GM19455 (cell line): Measurements from ENCODE around the gene SOCS6.
"Not testable (repeated sequence)": the region's sequence is repeated elsewhere in the genome, so short reads cannot be mapped to it uniquely, and the experiment has no call there.

Source experiments
- ATAC-seq: cut with Tn5 transposase; IDR thresholded peaks from one replicate; pipeline ENCODE4 v1.9.1; 2021; ENCODE audit not compliant: unreplicated experiment

The SOCS6 gene

DNA sequence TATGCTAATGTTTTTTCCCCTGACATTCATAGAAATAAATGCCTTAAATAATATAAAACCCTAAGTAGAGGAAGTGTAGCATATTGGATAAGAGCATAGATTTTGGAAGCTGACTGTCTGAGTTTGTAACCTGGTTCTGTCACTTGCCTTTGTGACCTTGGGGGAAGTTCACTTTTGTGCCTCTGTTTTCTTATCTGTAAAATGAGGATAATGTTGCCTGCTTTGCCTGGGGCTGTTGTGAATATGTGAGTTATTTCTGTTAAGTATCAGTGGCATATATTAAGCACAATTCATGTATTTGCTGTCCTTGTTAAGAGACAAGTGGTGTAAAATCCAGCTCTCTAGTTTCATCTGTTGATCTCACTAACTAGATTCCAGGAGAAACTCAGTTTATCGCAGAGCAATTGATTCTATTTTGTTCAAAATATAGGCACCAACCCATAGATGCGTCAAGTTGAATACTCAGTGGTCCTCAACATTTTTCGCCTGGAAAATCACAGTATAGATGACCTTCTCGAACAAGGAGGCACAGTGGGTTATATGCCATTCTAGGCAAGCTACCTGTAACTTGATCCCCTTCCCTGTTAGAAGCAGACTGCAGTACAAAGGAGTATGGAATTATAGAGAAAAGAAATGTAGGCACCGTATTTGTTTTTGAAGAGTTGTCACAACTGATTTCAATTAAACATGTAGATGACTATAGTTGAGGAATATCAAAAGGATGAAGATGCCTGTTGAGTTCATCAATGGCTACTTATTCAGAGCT is 67.0 kb downstream of the SOCS6 start:
- ATAC-seq = no peak

DNA sequence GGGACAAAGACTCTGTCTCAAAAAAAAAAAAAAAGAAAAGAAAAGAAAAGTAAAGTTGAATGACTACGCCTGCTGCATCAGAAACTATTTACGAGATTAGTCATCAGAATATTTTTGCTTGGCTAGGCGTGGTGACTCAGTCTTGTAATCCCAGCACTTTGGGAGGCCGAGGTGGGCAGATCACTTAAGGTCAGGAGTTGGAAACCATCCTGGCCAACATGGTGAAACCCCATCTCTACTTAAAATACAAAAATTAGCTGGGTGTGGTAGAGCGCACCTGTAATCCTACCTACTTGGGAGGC is 69.2 kb downstream of the SOCS6 start:
- peak; percentile 87 for ATAC-seq

DNA sequence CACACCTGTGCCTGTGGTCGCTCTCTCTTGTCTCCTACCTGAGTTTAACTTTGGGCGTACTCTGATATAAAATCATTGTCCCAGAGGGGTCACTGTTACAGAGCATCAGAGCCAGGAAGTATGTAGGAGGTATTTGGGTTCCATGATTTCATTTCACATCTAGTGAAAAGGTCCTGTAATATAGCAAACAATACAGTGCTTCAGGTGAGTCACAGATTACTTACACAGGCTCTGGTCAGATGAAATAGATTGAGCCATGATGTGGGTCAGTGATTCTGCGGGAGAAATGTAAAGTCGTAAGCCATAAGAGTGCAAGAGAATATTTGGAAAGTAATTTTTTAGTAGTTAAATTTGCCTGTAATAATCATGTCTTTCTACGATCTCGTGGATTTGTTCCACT is 70.2 kb downstream of the SOCS6 start:
- no peak for ATAC-seq

DNA sequence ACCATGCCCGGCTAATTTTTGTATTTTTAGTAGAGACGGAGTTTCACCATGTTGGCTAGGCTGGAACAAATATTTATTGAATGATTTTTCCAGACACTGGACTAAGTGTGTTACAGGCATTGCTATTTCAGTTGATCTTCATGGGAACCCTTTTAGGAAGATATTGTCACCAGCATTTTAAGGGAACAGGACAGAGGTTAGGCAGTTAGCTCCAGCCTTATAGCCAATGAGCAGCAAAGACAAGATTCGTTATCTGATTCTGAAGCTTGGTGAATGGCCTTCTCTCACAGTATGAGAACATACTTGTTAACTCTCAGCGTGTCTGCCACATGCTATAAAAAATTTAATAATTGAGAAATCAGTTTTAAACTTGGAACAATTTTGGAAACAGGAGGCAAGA is 73.4 kb downstream of the SOCS6 start:
- no peak for ATAC-seq

DNA sequence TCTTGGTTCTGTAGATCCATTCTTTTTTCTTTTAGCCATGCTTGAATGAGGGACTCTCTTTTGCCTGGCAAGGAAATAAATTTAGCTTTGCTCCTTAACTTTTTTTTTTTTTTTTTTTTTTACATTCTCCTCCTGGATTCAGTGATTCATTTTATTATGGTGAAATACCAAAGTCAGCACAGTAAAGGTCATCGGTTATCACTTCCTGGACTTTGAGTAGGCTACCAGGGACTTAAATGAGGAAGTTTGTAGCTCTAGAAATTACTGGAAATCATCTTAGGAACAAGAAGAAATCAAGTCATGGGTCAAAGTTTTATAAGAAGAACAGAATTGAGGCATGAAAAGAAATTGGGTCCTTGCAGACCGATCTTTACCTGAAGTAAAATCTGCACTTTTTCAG is 75.0 kb downstream of the SOCS6 start:
- no peak for ATAC-seq

DNA sequence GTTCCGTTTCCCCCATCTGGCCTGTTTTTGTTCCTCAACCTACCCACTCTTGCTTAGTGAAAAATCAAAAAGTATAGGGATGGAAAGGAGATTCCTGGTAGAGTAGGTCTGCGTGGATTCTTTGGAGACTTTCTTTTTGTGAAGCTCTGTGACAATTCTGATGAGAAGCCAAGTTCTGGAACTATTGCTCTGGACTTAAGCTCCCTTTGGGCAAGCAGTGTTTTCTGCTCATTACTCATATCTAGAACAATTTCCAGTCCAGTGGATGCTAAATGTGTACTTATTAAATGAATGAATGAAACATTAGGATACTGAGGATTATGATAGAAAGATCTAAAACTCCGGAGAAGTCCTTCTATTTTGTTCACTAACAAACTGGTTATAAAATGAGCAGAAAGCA is 76.5 kb downstream of the SOCS6 start:
- no peak for ATAC-seq

DNA sequence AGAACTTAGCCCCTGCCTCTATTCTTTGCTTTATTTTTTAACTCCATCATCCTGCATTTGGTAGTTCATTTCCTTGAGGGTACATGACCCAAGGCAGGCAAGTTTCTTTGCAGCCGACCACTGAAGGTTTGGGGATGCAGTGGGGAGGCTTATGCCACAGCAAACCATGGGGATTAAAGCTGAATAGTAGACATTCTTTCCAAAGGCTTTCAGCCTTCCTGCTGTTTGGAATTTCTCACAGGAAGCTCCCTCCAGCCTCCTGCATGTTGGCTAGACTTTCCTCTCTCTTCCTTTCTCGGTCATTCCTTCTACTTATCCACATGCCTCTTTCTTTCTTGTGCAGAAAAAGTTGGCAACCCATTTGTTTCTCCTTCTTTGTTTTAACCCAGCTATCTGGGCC is 77.3 kb downstream of the SOCS6 start:
- ATAC-seq = no peak

DNA sequence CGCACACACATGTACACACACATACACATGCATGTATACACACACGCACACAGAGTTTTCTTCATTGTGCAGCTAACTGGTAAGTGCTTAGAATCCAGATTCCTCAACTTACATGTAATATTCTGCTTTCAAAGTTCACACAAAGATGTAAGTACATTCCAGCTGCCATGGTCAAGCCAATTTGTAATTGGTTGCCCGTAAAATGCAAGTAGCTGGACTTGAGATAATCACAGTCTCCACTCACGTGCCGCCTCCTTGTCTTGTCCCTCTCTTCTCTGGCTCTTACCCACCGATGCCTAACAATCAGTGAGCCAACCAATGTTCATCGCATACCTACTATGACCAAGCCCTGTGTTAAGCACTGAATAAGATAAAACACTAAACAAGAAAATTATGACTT is 77.8 kb downstream of the SOCS6 start:
- no peak for ATAC-seq

DNA sequence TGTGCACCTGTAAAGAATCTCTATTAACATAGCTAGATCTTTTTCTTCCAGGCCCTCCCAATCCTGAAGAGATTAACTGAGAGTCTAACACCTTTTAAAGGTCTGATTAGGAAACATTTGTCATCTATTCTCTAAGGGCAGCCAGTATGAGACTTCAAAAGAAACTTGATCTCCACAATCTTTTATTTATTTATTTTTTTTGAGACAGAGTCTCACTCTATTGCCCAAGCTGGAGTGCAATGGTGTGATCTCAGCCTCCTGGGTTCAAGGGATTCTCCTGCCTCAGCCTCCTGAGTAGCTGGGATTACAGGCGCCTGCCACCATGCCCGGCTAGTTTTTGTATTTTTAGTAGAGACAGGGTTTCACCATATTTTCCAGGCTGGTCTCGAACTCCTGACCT is 78.5 kb downstream of the SOCS6 start:
- not testable (repeated sequence) for ATAC-seq

DNA sequence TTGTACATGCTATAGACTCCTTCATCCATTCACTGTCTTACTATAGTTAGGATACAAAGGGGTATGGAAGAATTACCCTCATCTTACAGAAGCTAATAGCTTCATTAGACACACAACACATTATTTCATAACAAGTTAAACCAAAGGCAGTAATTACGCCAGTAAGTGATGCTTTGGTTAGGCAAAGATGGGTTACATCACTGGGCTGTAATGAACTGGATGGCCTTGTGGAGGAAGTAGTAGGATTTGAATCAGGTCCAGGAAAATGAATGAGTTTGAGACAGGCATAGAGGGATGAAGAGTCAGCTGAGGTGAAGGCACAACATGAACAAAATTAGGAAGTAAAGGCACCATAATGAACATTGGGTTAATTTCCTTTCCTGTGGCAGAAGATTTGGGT is 80.1 kb downstream of the SOCS6 start:
- ATAC-seq = no peak

DNA sequence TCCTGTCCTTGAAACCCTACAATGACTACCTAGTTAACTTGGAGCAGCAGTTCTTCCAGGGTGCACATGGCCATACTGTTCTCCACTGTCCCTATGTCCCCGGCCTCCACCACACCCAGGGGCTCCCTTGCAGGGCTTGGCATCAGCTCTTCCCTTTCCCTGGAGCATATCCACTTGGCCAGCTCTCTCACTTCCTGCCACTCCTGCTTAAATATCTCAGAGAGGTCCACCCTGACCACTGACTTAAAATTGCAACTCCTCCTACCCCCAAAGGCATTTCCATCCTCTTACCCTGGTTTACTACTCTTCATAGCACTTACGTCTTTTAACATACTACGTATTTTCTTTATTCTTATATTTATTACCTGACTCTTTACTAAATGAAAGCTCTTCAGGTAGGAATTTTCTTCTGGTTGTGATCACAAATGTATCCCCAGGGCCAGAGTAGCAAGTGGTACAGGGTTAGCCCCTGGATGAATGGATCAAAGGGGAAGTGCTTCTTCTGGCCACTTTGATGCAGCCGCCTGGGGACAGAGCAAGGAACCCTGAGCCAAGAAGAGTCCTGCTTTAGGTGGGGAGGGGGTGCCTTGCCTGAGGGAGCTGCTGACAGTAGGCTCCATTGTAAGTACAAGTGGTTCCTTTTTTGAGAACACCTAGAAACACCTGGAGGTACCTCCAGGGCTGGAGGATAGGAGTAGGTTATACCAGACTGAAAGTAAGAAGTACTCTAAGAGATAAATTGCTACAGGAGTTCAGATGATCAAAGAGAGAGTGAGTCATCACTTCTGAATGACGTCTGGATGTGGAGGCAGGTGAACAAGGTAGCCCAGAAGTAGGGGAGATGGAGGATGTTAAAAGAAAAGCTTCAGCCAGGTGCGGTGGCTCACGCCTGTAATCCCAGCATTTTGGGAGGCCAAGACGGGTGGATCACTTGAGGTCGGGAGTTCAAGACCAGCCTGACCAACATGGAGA is 82.2 kb downstream of the SOCS6 start:
- no peak for ATAC-seq

DNA sequence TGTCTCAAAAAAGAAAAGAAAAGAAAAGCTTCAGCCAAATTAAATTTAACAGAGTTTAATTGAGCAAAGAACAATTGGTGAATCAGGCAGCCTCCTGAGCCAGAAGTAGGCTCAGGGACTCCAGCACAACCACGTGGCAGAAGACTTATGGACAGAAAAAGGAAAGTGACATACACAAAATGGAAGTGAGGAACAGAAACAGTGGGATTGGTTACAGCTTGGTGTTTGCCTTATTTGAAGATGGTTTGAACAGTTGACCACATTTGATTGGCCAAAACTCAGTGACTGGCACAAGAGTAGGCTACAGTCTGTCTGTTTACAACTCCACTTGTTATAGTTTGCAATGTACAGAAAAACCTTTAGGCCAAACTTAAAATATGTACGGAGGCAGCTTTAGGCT is 83.1 kb downstream of the SOCS6 start:
- no peak for ATAC-seq

DNA sequence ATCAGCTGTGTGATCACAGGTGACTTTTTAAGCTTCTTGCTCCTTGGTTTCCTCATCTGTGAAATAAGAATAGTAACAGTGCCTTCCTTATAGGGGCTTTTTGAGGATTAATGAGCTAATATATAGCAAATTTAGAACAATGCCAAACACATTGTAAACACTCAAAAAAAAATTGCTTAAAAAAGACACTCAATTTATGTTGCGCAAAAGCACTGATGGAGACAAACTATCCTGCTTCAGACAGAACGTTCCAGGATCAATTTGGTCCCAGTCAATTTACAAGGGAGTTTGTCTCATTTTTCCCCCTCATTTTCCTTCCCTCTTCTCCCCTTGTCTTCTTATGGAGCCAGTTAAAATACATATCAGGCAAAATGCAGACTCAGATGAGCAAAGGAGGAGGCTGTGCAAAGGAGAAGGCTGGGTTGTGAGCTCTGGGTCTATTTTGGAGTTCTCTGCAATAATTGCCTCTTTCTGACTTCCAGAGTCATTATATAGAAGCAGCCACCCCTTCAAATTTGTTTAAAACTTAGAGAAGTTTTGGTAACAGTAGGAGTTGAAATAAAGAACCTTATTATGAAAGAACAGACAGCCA is 83.7 kb downstream of the SOCS6 start:
- ATAC-seq = no peak

DNA sequence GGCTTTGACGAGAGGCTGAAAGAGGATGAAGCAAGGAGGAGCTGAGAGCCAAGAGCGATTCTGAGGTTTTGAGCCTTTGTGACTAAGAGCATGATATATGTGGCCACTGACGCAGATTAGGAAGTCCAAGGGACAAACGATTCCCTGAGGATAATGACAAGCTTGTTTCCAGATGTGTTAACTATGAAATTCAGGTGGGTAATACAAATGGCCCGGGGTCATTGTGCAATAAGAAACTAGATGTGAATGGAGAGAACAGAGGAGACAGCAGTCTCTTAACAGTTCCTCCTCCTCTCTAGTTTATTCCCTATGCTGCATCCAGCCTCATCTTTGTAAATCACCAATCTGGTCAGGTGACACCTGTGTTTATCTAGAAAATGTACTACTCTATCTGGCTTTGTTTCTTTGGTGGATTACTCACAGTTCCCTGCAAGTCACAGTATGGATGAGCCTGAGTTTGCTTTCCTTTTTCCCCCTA is 84.2 kb downstream of the SOCS6 start:
- no peak for ATAC-seq

DNA sequence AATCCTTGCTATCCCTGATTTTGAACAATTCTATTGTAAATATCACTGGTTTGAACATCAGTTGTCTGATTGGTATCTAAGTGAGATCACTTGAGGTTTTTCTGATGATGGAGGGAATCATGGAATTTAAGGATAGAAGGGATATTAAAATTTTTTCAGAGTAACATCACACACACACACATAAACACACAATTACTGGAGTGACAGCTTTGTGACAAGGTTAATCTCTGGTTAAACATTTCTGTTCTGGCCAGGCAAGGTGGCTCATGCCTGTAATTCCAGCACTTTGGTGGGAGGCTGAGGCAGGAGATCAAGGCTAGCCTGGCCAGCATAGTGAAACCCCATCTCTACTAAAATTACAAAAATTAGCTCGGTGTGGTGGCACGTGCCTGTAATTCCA is 85.3 kb downstream of the SOCS6 start:
- no peak for ATAC-seq

DNA sequence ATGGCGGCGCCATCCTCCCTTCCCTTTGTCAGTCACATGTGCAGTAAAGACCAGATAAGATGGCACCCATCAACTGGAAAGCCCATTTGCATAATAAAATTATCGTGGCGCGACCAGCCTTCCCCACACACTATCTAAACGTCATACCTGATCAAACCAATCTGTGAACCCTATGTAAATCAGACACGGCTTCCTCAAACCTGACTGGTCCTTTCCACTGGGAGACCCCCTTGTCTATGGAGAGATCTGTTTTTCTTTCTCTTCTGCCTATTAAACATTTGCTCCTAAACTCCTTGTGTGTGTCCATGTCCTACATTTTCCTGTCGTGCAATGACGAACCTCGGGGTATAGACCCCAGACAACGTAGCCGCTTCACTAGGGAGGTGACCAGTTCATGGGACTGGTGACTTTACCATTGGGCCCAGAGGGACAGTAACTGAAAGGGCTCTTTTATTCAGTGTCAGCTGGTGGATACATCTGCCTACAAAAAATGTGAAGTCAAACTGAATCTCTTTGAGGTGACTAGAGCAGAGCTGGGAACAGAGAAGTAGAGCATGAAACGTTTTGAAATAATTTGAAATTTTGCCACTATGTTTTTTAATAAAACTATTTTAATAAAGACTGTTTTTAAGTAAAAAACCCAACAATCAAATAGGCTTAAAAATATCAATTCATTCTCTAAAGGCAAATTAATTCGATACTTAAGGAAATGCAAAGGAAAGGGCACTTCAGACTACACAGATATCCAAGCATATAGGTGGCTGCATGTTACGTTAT is 87.5 kb downstream of the SOCS6 start:
- ATAC-seq = no peak

DNA sequence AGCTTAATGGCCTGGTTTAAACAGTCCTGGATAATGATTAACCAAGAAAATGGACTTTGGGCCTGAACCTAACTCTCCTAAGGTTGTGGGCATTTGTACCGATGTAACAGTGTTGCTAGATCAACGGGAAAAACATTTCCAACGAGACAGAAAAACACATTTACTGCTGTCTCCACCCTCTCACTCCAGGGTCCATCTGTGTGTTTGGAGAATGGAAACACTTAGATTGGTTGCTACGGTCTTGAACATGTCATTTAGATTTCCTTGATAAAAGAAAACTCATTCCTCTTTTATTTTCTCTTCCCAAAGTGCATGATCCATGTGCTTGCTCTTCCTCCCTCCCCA is 88.0 kb downstream of the SOCS6 start:
- no peak for ATAC-seq

DNA sequence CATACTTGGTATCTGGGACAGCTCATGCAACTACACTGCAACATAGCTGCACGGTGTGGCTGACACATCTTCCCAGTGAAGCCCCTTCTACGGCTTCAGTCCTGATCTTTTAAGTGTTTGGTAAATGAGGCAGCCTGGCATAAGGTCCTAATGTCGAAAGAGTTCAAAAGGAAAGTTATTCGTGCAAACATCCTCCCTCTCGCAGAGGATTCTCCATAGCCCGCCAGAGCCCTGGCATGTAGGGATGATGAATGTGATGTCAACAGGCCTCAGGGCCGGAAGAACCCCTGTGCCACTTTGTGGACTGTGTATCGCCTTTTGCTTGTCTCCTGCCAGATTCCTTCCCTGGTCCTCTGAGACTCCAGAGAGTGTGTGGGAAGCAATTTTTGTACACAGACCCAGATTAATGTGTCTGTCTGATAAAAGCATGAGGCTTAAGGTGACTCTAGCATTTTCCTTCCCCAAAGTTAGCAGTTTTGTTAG is 88.5 kb downstream of the SOCS6 start:
- ATAC-seq = no peak

DNA sequence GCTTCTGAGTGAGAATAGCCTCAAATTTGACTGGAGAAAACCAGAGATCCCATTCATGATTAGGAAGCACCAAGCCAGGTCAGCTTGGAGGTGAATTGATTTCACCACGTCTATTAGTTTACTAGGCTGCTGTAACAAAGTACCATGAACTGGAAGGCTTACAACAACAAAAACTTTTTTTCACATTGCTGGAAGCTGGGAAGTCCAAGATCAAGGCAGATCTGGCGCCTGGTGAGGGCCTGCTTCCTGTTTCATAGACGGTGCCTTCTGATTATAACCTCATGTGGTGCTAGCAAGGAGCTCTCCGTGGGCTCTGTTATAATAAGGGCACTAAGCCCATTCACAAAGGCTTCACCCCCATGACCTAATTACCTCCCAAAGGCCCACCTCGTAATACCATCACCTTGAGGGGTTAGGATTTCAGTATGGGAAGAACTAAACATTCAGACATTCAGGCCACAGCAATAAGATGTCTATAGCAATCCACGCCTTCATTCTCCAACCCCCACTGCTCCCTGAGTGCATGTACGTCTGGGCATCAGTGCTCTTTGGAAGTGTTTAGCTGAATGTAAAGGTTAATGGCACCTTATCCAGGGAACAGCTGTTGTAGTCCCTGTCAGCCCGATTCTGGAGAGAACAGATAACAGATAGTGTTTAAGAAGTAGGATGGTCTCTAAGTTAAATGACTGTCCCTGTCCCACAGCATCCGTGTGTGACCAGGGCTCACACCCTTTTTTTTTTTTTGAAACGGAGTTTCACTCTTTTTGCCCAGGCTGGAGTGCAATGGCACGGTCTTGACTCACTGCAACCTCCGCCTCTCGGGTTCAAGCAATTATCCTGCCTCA is 89.2 kb downstream of the SOCS6 start:
- no peak for ATAC-seq
